GM18909 (cell line): ENCODE measurements around the gene RBM6.

ENCODE experiments used
- ATAC-seq: cut with Tn5 transposase; IDR thresholded peaks from one replicate; pipeline ENCODE4 v1.9.1; 2021; ENCODE audit warnings: mild to moderate bottlenecking; ENCODE audit not compliant: unreplicated experiment, poor library complexity

The RBM6 gene

DNA sequence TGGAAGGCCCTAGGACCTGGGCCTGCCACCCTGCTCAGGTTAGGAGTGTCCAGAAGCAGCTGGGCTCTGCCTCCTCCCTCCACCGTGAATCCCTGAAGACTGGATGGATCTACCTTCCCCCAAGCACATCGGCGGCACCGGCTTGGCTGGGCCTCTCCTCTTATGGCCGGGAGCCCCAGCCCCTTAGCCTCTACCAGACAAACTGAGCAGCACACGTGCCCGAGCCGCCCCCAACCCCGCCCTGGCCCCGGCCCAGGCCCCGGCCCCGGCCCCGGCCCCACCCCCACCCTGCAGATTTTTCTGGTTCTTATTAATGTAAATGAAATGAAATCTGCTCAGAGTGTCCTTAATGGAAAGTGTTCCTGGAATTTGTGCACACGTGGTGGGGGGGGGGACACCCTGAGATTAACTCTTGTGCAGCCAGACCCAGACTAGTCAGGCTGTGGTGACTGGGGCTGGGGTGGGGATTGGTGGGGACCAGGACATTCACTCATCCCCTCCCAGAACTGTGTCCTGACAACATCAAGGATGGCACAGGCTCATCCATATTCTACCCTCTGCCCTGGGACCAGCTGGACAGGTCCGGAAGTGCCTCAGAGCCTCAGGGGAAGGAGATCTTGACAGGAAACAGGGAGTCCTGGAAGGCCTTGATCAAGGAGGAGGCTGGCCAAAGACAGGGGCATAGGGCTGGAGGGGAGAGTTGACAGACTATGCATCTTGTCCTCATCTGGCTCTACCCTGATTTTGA is 184.3 kb downstream of the RBM6 start:
- ATAC-seq: no peak

DNA sequence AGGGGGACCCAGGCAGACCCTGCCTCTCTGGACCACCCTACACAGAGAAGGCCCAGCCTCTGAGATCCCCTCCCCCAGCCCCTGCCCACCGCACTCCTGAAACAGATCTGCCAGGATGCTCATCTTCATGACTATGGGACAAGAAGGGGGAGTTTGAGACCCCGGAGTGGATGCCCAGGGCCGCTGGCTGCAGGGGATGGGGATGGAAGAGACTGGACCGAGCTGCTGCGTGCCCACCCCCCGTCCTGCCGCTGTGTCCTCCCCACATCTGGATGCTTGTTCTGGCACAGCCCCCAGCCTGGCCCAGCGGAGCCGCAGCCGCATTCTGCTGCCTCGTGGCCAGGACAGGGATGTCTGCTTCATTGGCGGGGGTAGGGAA is 184.8 kb downstream of the RBM6 start:
- no peak for ATAC-seq

GRCh38 chr3:50125541-50126286 is 185.8 kb downstream of the RBM6 start:
- no peak for ATAC-seq

DNA sequence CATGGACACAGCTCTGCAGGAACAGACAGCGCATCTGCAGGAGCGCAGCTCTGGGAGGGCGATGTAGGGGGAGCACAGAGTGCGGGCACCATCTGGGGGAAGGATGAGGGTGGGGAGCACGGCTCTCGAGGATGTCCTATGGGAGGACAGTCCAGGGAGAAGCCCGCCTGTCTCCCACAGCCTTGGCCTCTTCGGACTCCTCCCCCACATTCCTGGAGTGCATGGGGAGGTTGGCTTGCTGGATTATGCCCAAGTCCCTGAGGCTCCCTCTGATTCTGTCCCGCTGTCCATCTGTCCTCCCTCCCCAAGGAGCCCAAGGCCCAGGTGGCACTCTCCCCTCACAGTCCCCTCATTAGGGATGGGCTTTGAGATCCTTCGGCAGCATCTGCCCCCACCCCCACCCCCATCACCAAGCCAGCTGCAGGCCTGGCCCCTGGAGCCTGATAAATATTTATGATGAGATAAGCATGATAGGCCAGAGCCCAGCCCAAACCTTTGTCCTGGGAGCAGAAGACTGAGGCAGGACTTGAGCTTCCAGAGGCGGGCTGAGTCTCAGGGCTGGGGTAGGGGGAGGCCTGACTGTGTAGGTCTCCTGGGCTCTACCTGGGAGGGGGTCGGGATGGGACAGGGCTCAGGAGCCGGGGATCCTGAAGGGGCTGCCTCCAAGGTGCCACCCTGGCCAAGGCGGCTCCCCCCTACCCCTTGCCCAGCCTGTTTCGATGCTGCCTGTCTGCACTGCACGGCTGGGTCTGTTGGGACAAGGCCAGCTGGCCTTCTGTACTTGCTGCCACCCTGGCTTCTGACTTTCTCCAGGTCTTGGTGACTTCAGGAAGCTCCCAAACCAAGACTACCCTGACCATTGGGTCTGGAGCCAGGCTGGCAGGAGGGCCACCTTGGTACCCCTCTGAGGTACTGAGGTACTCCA is 186.6 kb downstream of the RBM6 start:
- no peak for ATAC-seq
